Endothelial cell of umbilical vein (primary cell): ENCODE data around the gene SMIM10. TPM values are rescaled to one million over a fixed set of nuclear protein-coding genes. Genes with fewer than 3 reads are reported as not detected.

Experiments used
- BruUV-seq: library from RNA; stranded (reverse); fragments of 400-500 nt; replicated peaks from 2 replicates; lab custom pipeline; 2021; lab: Mats Ljungman, UMichigan
- CTCF ChIA-PET: fragments of 300-600, 350-600 bp; sonication (Branson Sonifier 250); formaldehyde crosslinking; loops from one replicate; lab custom pipeline; 2021; ENCODE audit warnings: antibody characterized with exemption, inconsistent platforms; lab: Charles Lee
- POLR2A ChIA-PET: fragments of 300-600, 350-600 bp; sonication (Branson Sonifier 250); formaldehyde crosslinking; loops from one replicate; lab custom pipeline; 2021; ENCODE audit warnings: antibody characterized with exemption, inconsistent platforms; lab: Charles Lee
- DNase-seq: peaks from one replicate; pipeline ENCODE4 v3.0.0-alpha.2; 2011; ENCODE audit warnings: low read depth, low spot score
- FAIRE-seq: peaks from 2 replicates; lab custom pipeline; 2011; peaks lifted over from hg19 to GRCh38; lab: Jason Lieb, UNC
- H2AFZ ChIP-seq: 2 replicates; pipeline ENCODE4 v1.6.0; 2012; ENCODE audit warnings: low read depth, low read length, control low read depth, inconsistent platforms
- H3K27ac ChIP-seq: 2 replicates; pipeline ENCODE4 v1.5.1; 2011; ENCODE audit warnings: low read depth, mild to moderate bottlenecking, control low read depth, low read length, moderate library complexity; ENCODE audit not compliant: insufficient read depth
- H3K27me3 ChIP-seq, 2 experiments: 2 replicates each; pipeline versions ENCODE4 v1.6.0 to v1.6.1; 2011; ENCODE audit warnings: low read length in 2 of 2, mixed read lengths in 1 of 2; ENCODE audit not compliant: control insufficient read depth in 2 of 2, insufficient read depth in 2 of 2
- H3K36me3 ChIP-seq, 2 experiments: 2 replicates in 1 of 2; 3 replicates in 1 of 2; pipeline ENCODE4 v1.5.1; 2011; ENCODE audit warnings: low read length in 2 of 2, mild to moderate bottlenecking in 1 of 2, moderate library complexity in 1 of 2; ENCODE audit not compliant: control insufficient read depth in 2 of 2, insufficient read depth in 2 of 2; ENCODE audit errors: extremely low read depth in 1 of 2
- H3K4me1 ChIP-seq: 3 replicates; pipeline ENCODE4 v1.5.1; 2011; ENCODE audit warnings: mild to moderate bottlenecking, low read length; ENCODE audit not compliant: control insufficient read depth, insufficient read depth; ENCODE audit errors: extremely low read depth
- H3K4me2 ChIP-seq: 2 replicates; pipeline ENCODE4 v1.6.1; 2011; ENCODE audit warnings: low read length, control low read depth, mixed read lengths; ENCODE audit not compliant: insufficient read depth
- H3K4me3 ChIP-seq, 3 experiments: fragments of 200-600 bp in 1 of 3; sonication (generic), shearing (Covaris generic) in 1 of 3; replicated peaks in 1 of 3; 2 replicates each; pipeline ENCODE4 v1.5.1; 2011 to 2016; ENCODE audit warnings: control low read depth in 3 of 3, low read length in 3 of 3, mild to moderate bottlenecking in 2 of 3, inconsistent platforms in 1 of 3, low read depth in 1 of 3, moderate library complexity in 1 of 3; ENCODE audit not compliant: insufficient read depth in 1 of 3
- H3K79me2 ChIP-seq: 2 replicates; pipeline ENCODE4 v1.6.0; 2012; ENCODE audit warnings: low read length, inconsistent platforms; ENCODE audit not compliant: control insufficient read depth, insufficient read depth
- H3K9ac ChIP-seq: replicated peaks from 2 replicates; pipeline ENCODE3; 2011; ENCODE audit warnings: low read length, control low read depth; ENCODE audit not compliant: insufficient read depth; ENCODE audit errors: extremely low read depth
- H3K9me1 ChIP-seq: replicated peaks from 3 replicates; pipeline ENCODE4 v1.6.0; 2011; ENCODE audit warnings: mild to moderate bottlenecking, low read length; ENCODE audit not compliant: control insufficient read depth, insufficient read depth; ENCODE audit errors: extremely low read depth
- H3K9me3 ChIP-seq: replicated peaks from 2 replicates; pipeline ENCODE4 v1.5.1; 2012; ENCODE audit warnings: low read length, inconsistent platforms; ENCODE audit not compliant: control insufficient read depth, insufficient read depth
- H4K20me1 ChIP-seq: replicated peaks from 2 replicates; pipeline ENCODE3; 2011; ENCODE audit warnings: mild to moderate bottlenecking, low read length; ENCODE audit not compliant: control insufficient read depth, insufficient read depth; ENCODE audit errors: extremely low read depth
- EZH2 ChIP-seq: IDR thresholded peaks from 2 replicates; pipeline ENCODE4 v1.6.1; 2012; ENCODE audit warnings: borderline replicate concordance, low read depth, mild to moderate bottlenecking, moderate library complexity, low read length, inconsistent platforms; ENCODE audit not compliant: severe bottlenecking
- FOS ChIP-seq: IDR thresholded peaks from 2 replicates; pipeline ENCODE4 v1.6.1; 2011; ENCODE audit warnings: mild to moderate bottlenecking, low read length, moderate library complexity, borderline replicate concordance; ENCODE audit not compliant: insufficient read depth
- GATA2 ChIP-seq: IDR thresholded peaks from 2 replicates; pipeline ENCODE4 v1.7.0; 2011; ENCODE audit warnings: low read depth, mild to moderate bottlenecking, moderate library complexity, mixed read lengths, low read length; ENCODE audit not compliant: insufficient read length, insufficient read depth
- JUN ChIP-seq: IDR thresholded peaks from 2 replicates; pipeline ENCODE4 v1.6.1; 2011; ENCODE audit warnings: borderline replicate concordance, low read depth; ENCODE audit not compliant: insufficient read length, insufficient read depth
- MAX ChIP-seq: IDR thresholded peaks from 2 replicates; pipeline ENCODE4 v1.6.1; 2011; ENCODE audit not compliant: insufficient read depth, insufficient read length
- MYC ChIP-seq: IDR thresholded peaks from one replicate; pipeline ENCODE4 v1.6.1; 2011; ENCODE audit warnings: mild to moderate bottlenecking, low read depth, low read length
- POLR2A ChIP-seq: IDR thresholded peaks from 2 replicates; pipeline ENCODE4 v1.6.1; 2012; ENCODE audit warnings: low read depth, mild to moderate bottlenecking, control low read depth, low read length
- POLR2AphosphoS5 ChIP-seq: IDR thresholded peaks from 2 replicates; pipeline ENCODE4 v1.6.1; 2012; ENCODE audit warnings: low read depth, mild to moderate bottlenecking, control low read depth, low read length, moderate library complexity; ENCODE audit not compliant: insufficient read depth
- dilution Hi-C: fragments of 300-500 bp; cut with MboI; formaldehyde crosslinking; loops from one replicate; pipeline ENCODE4 v1.15.0; 2019; ENCODE audit warnings: low sequenced_read_pairs; ENCODE audit not compliant: extremely low pct_ligation_motif_present
- intact Hi-C: fragments of 100-400 bp; cut with micrococcal nuclease; formaldehyde crosslinking; loops from one replicate; pipeline ENCODE4 v1.10.0; 2022
- polyA plus RNA-seq, 4 experiments: library from polyadenylated mRNA; depleted of rRNA in 3 of 4; stranded (reverse) in 3 of 4; unstranded in 1 of 4; fragments of >200 nt; gene quantifications; 2 replicates each; pipeline versions ENCODE4 v1.2.1 to v1.2.3, GENCODE V29; 2011 to 2012; ENCODE audit warnings: missing spikeins in 1 of 4
- total RNA-seq: library from RNA; stranded (reverse); gene quantifications from 2 replicates; pipeline ENCODE4 v1.2.3, GENCODE V29; 2021

The SMIM10 gene
- total and polyA plus RNA-seq, 2 donors (not counting 3 experiments of a cell fraction or from before 2014, with no cell fraction given), result 2.0 to 2.7 TPM

- intact Hi-C loops, result loop anchor here (1.0 kb wide), 1 partner anchor 127 kb away; no protein-coding TSS in a partner anchor
- H3K36me3 ChIP-seq, result no peaks in the 10 kb centered on the region
- no peaks in the 10 kb centered on the region for H3K27me3 ChIP-seq
- dilution Hi-C loops, result no loop called here
- H3K9me3 ChIP-seq, result no peaks in the 10 kb centered on the region
- H3K4me2 ChIP-seq, result peak overlapping the region; percentile 17
- CTCF ChIA-PET, result interaction anchor here (0.6 to 2.9 kb wide), 2 partner anchors 17 to 464 kb away, joined by 3 to 8 read pairs; no protein-coding TSS in a partner anchor
- FAIRE-seq (peak; percentile 18), DNase-seq (peak; percentile 48)
- TF ChIP-seq EZH2, result no peak
- TF ChIP-seq POLR2AphosphoS5, result peak; percentile 29
- TF ChIP-seq GATA2, result peak; percentile 62
- no peak for TF ChIP-seq POLR2A
- TF ChIP-seq MYC, result no peak
- TF ChIP-seq JUN, result peak; percentile 64
- peak; percentile 27 for TF ChIP-seq FOS
- TF ChIP-seq MAX, result no peak
- no peak overlapping the region for H3K9ac ChIP-seq
- POLR2A ChIA-PET, result no interaction called here
- H3K4me1 ChIP-seq, result peaks cover 19% of the 10 kb centered on the region
- H3K4me3 ChIP-seq, result no peak overlapping the region
- no TSS peak for BruUV-seq
- no peaks in the 10 kb centered on the region for H3K9me1 ChIP-seq
- no peaks in the 10 kb centered on the region for H4K20me1 ChIP-seq
- peak overlapping the region; percentile 72 for H3K27ac ChIP-seq
- no peak overlapping the region for H2AFZ ChIP-seq
- H3K79me2 ChIP-seq, result no peaks in the 10 kb centered on the region
Measured at GRCh38 chrX:134948333-134949241, 42.2 kb upstream of the SMIM10 start.
